ENCODE results near the gene GCGR.

The GCGR gene

DNA sequence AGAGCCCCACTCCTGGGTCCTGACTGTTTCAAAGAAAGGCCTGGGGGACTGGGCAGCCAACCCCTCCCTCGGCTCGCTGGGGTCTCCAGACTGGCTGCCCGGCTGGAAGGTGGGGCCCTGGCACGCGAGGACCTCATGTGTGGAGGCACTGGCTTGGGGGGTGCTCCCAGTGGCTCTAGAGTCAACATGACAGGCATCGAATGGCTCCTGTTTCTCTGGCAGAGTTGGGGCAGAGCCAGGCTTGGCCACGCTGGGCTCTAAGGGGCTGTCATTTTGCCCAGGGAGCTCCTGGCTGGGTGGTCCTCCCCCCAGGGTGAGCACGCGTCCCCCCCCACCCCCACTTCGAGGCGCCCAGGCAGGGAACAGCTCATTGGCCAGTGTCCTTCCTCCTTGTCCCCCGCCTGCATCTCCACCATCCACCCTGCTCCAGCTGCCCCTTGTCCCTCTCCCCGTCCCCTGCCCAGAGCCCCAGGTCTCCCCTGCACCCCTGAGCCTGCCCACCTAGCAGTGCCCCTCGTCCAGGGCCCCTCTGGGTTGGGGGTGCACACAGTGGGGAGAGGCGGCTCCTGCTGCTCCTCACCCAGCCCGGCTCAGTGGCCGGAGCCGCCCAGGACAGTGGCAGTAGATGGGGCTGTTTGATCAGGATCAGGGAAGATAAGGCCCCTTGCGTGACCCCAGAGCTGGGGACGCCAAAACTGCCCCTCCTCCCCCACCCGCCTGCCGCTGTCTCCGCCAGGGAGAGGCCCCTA lies 2.7 kb downstream of the GCGR start:
- H3K9ac ChIP-seq (ENCODE audit: low read depth, low read length): no peak overlapping the region
- no peaks in the 10 kb centered on the region for H3K36me3 ChIP-seq (ENCODE audit: insufficient read depth, low read length)
- H3K79me2 ChIP-seq (ENCODE audit: insufficient read depth, low read length): no peaks in the 10 kb centered on the region
- H3K27me3 ChIP-seq (ENCODE audit: insufficient read depth, low read length, poor library complexity): no peaks in the 10 kb centered on the region
- H3K4me3 ChIP-seq (ENCODE audit: low read depth in 1 of 2, low read length in 2 of 2): no peak overlapping the region
- no peak overlapping the region for H3K4me2 ChIP-seq (ENCODE audit: insufficient read depth, low read length)
- ATAC-seq (ENCODE audit: insufficient read depth, low read depth): no peak
- TF ChIP-seq CTCF (IDR thresholded peaks at IDR 0.05; ENCODE audit: borderline replicate concordance, extremely low read depth, low read length, poor library complexity, severe bottlenecking) (no peak), EZH2 (IDR thresholded peaks at IDR 0.05; ENCODE audit: borderline replicate concordance, low read depth, low read length, severe bottlenecking) (no peak)
- H2AFZ ChIP-seq (ENCODE audit: low read depth, low read length): no peak overlapping the region
- H3K9me3 ChIP-seq (ENCODE audit: insufficient read depth, low read length, severe bottlenecking): no peaks in the 10 kb centered on the region
- H4K20me1 ChIP-seq (ENCODE audit: insufficient read depth, low read length): 0 out of 2 replicates have a peak, but pooled peaks cover 7% of the 10 kb centered on the region
- H3K27ac ChIP-seq (ENCODE audit: low read length): no peak overlapping the region
- H3K4me1 ChIP-seq (ENCODE audit: insufficient read depth, low read length): no peaks in the 10 kb centered on the region
- DNase-seq: no peak

GRCh38 chr17:81807210-81807719 lies 3.3 kb downstream of the GCGR start:
- H3K27me3 ChIP-seq (ENCODE audit: insufficient read depth, low read length, poor library complexity): no peaks in the 10 kb centered on the region
- DNase-seq: no peak

GRCh38 chr17:81807839-81808238 lies 3.9 kb downstream of the GCGR start:
- TF ChIP-seq EZH2 (IDR thresholded peaks at IDR 0.05; ENCODE audit: borderline replicate concordance, low read depth, low read length, severe bottlenecking) (no peak), CTCF (IDR thresholded peaks at IDR 0.05; ENCODE audit: borderline replicate concordance, extremely low read depth, low read length, poor library complexity, severe bottlenecking) (no peak)
- no peak overlapping the region for H3K4me2 ChIP-seq (ENCODE audit: insufficient read depth, low read length)
- no peaks in the 10 kb centered on the region for H3K27me3 ChIP-seq (ENCODE audit: insufficient read depth, low read length, poor library complexity)
- H3K9me3 ChIP-seq (ENCODE audit: insufficient read depth, low read length, severe bottlenecking): no peaks in the 10 kb centered on the region
- H3K9ac ChIP-seq (ENCODE audit: low read depth, low read length): no peak overlapping the region
- no peak overlapping the region for H3K27ac ChIP-seq (ENCODE audit: low read length)
- H3K79me2 ChIP-seq (ENCODE audit: insufficient read depth, low read length): no peaks in the 10 kb centered on the region
- H3K4me1 ChIP-seq (ENCODE audit: insufficient read depth, low read length): no peaks in the 10 kb centered on the region
- no peaks in the 10 kb centered on the region for H3K36me3 ChIP-seq (ENCODE audit: insufficient read depth, low read length)
- H3K4me3 ChIP-seq (ENCODE audit: low read depth in 1 of 2, low read length in 2 of 2): no peak overlapping the region
- DNase-seq (peak; percentile 52), ATAC-seq (ENCODE audit: insufficient read depth, low read depth) (peak; percentile 67)
- H4K20me1 ChIP-seq (ENCODE audit: insufficient read depth, low read length): 0 out of 2 replicates have a peak, but pooled peaks cover 7% of the 10 kb centered on the region
- no peak overlapping the region for H2AFZ ChIP-seq (ENCODE audit: low read depth, low read length)

More at GRCh38 chr17:81807210-81807719, 3.3 kb downstream of the GCGR start:
- TF ChIP-seq CTCF (IDR thresholded peaks at IDR 0.05; ENCODE audit: borderline replicate concordance, extremely low read depth, low read length, poor library complexity, severe bottlenecking): no peak
- TF ChIP-seq EZH2 (IDR thresholded peaks at IDR 0.05; ENCODE audit: borderline replicate concordance, low read depth, low read length, severe bottlenecking): no peak
- no peaks in the 10 kb centered on the region for H3K36me3 ChIP-seq (ENCODE audit: insufficient read depth, low read length)
- H3K9me3 ChIP-seq (ENCODE audit: insufficient read depth, low read length, severe bottlenecking): no peaks in the 10 kb centered on the region
- H3K9ac ChIP-seq (ENCODE audit: low read depth, low read length): no peak overlapping the region
- H3K27ac ChIP-seq (ENCODE audit: low read length): no peak overlapping the region
- H3K4me3 ChIP-seq (ENCODE audit: low read depth in 1 of 2, low read length in 2 of 2): no peak overlapping the region
- ATAC-seq (ENCODE audit: insufficient read depth, low read depth): no peak
- no peaks in the 10 kb centered on the region for H3K4me1 ChIP-seq (ENCODE audit: insufficient read depth, low read length)
- H3K4me2 ChIP-seq (ENCODE audit: insufficient read depth, low read length): no peak overlapping the region
- 0 out of 2 replicates have a peak, but pooled peaks cover 7% of the 10 kb centered on the region for H4K20me1 ChIP-seq (ENCODE audit: insufficient read depth, low read length)
- no peaks in the 10 kb centered on the region for H3K79me2 ChIP-seq (ENCODE audit: insufficient read depth, low read length)
- no peak overlapping the region for H2AFZ ChIP-seq (ENCODE audit: low read depth, low read length)
